K562 (cell line): ENCODE measurements around the gene APLF. TPM values are rescaled to one million over a fixed set of nuclear protein-coding genes. Genes with fewer than 3 reads are reported as not detected.

Source experiments
- ATAC-seq: fragments of 200-7000 bp; cut with Tn5 transposase; 3 replicates; pipeline ENCODE4 v1.9.1; 2020; ENCODE audit warnings: moderate library complexity
- BruUV-seq: library from RNA; stranded (reverse); fragments of 400-500 nt; replicated peaks from 2 replicates; lab custom pipeline; 2021; lab: Mats Ljungman, UMichigan
- CTCF ChIA-PET: fragments of 300-600 bp; formaldehyde crosslinking; extraction: SDS; loops from one replicate; lab custom pipeline; 2021; ENCODE audit warnings: low intra/inter-chr PET ratio; lab: Yijun Ruan, JAX
- POLR2A ChIA-PET: fragments of 300-600, 350-650 bp; sonication (Branson Sonifier 250); formaldehyde crosslinking; extraction: SDS; loops from one replicate; lab custom pipeline; 2021; ENCODE audit warnings: antibody characterized with exemption, inconsistent platforms; lab: Yijun Ruan, JAX
- DNase-seq, 4 experiments: peaks; one replicate each; pipeline versions ENCODE4 v3.0.0 to v3.0.0-alpha.2; 2011 to 2018; ENCODE audit warnings: low spot score in 3 of 4, mixed read lengths in 3 of 4; ENCODE audit errors: extremely low read depth in 1 of 4
- FAIRE-seq: peaks from 2 replicates; lab custom pipeline; 2011; peaks lifted over from hg19 to GRCh38; lab: Jason Lieb, UNC
- H2AFZ ChIP-seq: 2 replicates; pipeline ENCODE4 v1.6.0; 2011; ENCODE audit warnings: low read depth, low read length, control low read depth, inconsistent platforms
- H3K27ac ChIP-seq: fragments of 200-600 bp; 3 replicates; pipeline ENCODE4 v1.8.0; 2011; ENCODE audit warnings: low read depth, mild to moderate bottlenecking, control low read depth, inconsistent platforms, low read length, moderate library complexity, mixed read lengths; ENCODE audit errors: extremely low read depth
- H3K27me3 ChIP-seq, 2 experiments: fragments of 300-600 bp in 1 of 2; 2 replicates in 1 of 2; 3 replicates in 1 of 2; pipeline versions ENCODE4 v1.6.0 to v1.8.0; 2011; ENCODE audit warnings: inconsistent platforms in 2 of 2, low read length in 2 of 2, mild to moderate bottlenecking in 1 of 2, mixed read lengths in 1 of 2, moderate library complexity in 1 of 2; ENCODE audit not compliant: control insufficient read depth in 2 of 2, insufficient read depth in 2 of 2
- H3K36me3 ChIP-seq: fragments of 300-600 bp; 3 replicates; pipeline ENCODE4 v1.8.0; 2011; ENCODE audit warnings: mild to moderate bottlenecking, low read length, inconsistent platforms; ENCODE audit not compliant: control insufficient read depth, insufficient read depth
- H3K4me1 ChIP-seq, 2 experiments: fragments of 200-600 bp in 1 of 2; replicated peaks in 1 of 2; 2 replicates in 1 of 2; 3 replicates in 1 of 2; pipeline versions ENCODE4 v1.5.1 to v1.8.0; 2011; ENCODE audit warnings: inconsistent platforms in 2 of 2, low read length in 2 of 2, mild to moderate bottlenecking in 1 of 2, mixed read lengths in 1 of 2, moderate library complexity in 1 of 2; ENCODE audit not compliant: control insufficient read depth in 2 of 2, insufficient read depth in 2 of 2
- H3K4me2 ChIP-seq: 2 replicates; pipeline ENCODE4 v1.6.1; 2011; ENCODE audit warnings: low read length, control low read depth, inconsistent platforms, mixed read lengths; ENCODE audit not compliant: insufficient read depth
- H3K4me3 ChIP-seq: fragments of 200-600 bp; sonication (generic), shearing (Covaris generic); 2 replicates; pipeline ENCODE4 v1.5.1; 2016; ENCODE audit warnings: control low read depth, inconsistent platforms
- H3K79me2 ChIP-seq: fragments of 200-600 bp; 3 replicates; pipeline ENCODE4 v1.8.0; 2011; ENCODE audit warnings: low read length, inconsistent platforms; ENCODE audit not compliant: control insufficient read depth, insufficient read depth
- H3K9ac ChIP-seq, 2 experiments: 2 replicates each; pipeline versions ENCODE4 v1.6.0 to v1.6.1; 2011; ENCODE audit warnings: low read depth in 2 of 2, low read length in 2 of 2, control low read depth in 1 of 2, inconsistent platforms in 1 of 2, mild to moderate bottlenecking in 1 of 2, mixed read lengths in 1 of 2; ENCODE audit not compliant: insufficient read depth in 1 of 2
- H3K9me1 ChIP-seq: one replicate; pipeline ENCODE4 v1.6.0; 2011; ENCODE audit warnings: inconsistent platforms, mild to moderate bottlenecking, low read length, moderate library complexity; ENCODE audit not compliant: control insufficient read depth, insufficient read depth
- H3K9me3 ChIP-seq: replicated peaks from 2 replicates; pipeline ENCODE4 v1.5.1; 2011; ENCODE audit warnings: low read depth, low read length, inconsistent platforms; ENCODE audit not compliant: control insufficient read depth, insufficient read depth
- H4K20me1 ChIP-seq: replicated peaks from 2 replicates; pipeline ENCODE4 v1.6.1; 2011; ENCODE audit warnings: low read length, inconsistent platforms, mixed read lengths; ENCODE audit not compliant: control insufficient read depth, insufficient read depth
- ARID1B ChIP-seq: fragments of 450-650 bp; IDR thresholded peaks from 2 replicates; pipeline ENCODE4 v1.6.1; 2016; ENCODE audit warnings: antibody characterized with exemption, mild to moderate bottlenecking, inconsistent platforms
- BRD9 ChIP-seq: fragments of 450-650 bp; IDR thresholded peaks from 2 replicates; pipeline ENCODE4 v1.6.1; 2018; ENCODE audit warnings: low read depth; ENCODE audit not compliant: partially characterized antibody
- LEF1 ChIP-seq: fragments of 450-650 bp; IDR thresholded peaks from 2 replicates; pipeline ENCODE4 v1.6.1; 2016; ENCODE audit warnings: mild to moderate bottlenecking
- PRMT5 ChIP-seq: sonication (generic); formaldehyde crosslinking; IDR thresholded peaks from 2 replicates; pipeline ENCODE4 v1.5.0; 2020; ENCODE audit warnings: missing genetic modification reagents
- TCF3 ChIP-seq: sonication (generic); formaldehyde crosslinking; IDR thresholded peaks from 2 replicates; pipeline ENCODE4 v1.4.0; 2020; ENCODE audit warnings: mild to moderate bottlenecking, missing genetic modification reagents
- TRIM24 ChIP-seq, 2 experiments: fragments of 450-650 bp; IDR thresholded peaks; 2 replicates each; pipeline ENCODE4 v1.6.1; 2016
- ZNF24 ChIP-seq: fragments of 450-650 bp; IDR thresholded peaks from 2 replicates; pipeline ENCODE4 v1.6.1; 2016
- WGBS: fragments of 100-300 bp; shearing (Covaris generic); methylation state at CpG from one replicate; pipeline ENCODE4 v1.1.6; 2016; ENCODE audit warnings: low coverage, mixed read lengths; ENCODE audit not compliant: insufficient coverage; ENCODE audit errors: missing lambda C conversion rate; 5-methylcytosine and 5-hydroxymethylcytosine counted together
- in situ Hi-C: fragments of 300-500 bp; cut with MboI; formaldehyde crosslinking; loops from 4 replicates; pipeline ENCODE4 v1.15.0; 2018; ENCODE audit warnings: inconsistent platforms, mixed read lengths
- intact Hi-C: fragments of 100-400 bp; cut with micrococcal nuclease; formaldehyde crosslinking; loops from 2 replicates; pipeline ENCODE4 v1.14.2; 2022
- polyA plus RNA-seq, 8 experiments: library from polyadenylated mRNA; depleted of rRNA in 4 of 8; stranded (reverse) in 5 of 8; unstranded in 3 of 8; fragments of >200 nt; fragmentation: Nextera tagmentation in 2 of 8; fragmentation: Illumina TruSeq in 1 of 8; extraction: Ambion mirVana in 2 of 8; extraction: Trizol in 1 of 8; gene quantifications; 2 replicates each; pipeline versions ENCODE4 v1.2.1 to v1.2.3, GENCODE V29; 2011 to 2014; ENCODE audit warnings: inconsistent platforms in 1 of 8, missing spikeins in 1 of 8
- total RNA-seq, 7 experiments: library from RNA; depleted of rRNA in 6 of 7; stranded (reverse); fragments of >200 nt in 6 of 7; fragmentation: Illumina TruSeq in 2 of 7; extraction: Trizol in 2 of 7; gene quantifications; 2 replicates each; pipeline versions ENCODE4 v1.2.1 to v1.2.3, GENCODE V29; 2011 to 2021; ENCODE audit warnings: low replicate concordance in 1 of 7
- TF ChIP-seq, protein P1 (sequence below), 2 experiments: fragments of 450-650 bp; formaldehyde crosslinking in 1 of 2; IDR thresholded peaks; 2 replicates each; pipeline versions ENCODE4 v1.4.0 to v1.6.1; 2014 to 2020; ENCODE audit warnings: mild to moderate bottlenecking in 2 of 2, borderline replicate concordance in 1 of 2, low read depth in 1 of 2

APLF gene
- total and polyA plus RNA-seq, 9 of the 15 experiments (the other 6 are each of a cell fraction or from before 2014, with no cell fraction given): 0.07 to 1.1 (median 0.71) TPM

DNA sequence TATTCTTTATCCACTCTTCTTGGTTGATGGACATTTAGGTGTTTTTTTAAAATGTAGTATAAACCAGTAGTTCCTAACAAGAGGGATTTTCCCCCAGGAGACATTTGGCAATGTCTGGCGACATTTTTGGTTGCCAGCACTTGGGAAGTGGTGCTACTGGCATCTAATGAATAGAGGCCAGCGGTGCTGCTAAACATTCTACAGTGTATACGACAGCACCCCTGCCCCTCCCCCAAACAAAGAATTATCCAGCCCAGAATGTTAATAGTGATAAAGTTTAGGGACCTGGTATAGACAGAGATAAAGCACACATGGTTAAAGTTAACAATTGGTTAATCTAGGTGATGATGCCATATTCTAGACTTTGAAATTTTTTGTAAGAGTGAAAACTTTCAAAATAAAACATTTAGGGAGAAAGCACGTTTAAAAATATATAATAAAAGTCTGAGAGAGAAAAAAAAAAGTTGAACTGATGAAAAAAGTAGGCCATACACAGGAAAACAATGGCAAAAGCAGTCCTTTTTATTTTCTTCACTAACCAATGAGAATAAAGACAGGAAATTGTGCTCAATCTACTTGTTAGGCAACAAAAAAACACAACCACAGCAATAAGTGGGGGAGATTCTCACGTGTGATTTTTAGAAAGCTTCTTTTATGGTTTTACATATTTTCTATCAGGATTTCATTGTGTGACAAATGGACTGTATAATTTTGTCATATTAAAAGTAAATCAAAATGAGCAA, 15.1 kb upstream of the APLF start (continued):
- TF ChIP-seq TRIM24 (IDR thresholded peaks at IDR 0.05) (peak; percentile 30 to 45; a peak in 1 of 4 replicates), TCF3 (CRISPR knock-in tag) (peak; percentile 9; the same call in 1 of the 2 replicates), ARID1B (peak; percentile 37; the same call in 1 of the 2 replicates)

DNA sequence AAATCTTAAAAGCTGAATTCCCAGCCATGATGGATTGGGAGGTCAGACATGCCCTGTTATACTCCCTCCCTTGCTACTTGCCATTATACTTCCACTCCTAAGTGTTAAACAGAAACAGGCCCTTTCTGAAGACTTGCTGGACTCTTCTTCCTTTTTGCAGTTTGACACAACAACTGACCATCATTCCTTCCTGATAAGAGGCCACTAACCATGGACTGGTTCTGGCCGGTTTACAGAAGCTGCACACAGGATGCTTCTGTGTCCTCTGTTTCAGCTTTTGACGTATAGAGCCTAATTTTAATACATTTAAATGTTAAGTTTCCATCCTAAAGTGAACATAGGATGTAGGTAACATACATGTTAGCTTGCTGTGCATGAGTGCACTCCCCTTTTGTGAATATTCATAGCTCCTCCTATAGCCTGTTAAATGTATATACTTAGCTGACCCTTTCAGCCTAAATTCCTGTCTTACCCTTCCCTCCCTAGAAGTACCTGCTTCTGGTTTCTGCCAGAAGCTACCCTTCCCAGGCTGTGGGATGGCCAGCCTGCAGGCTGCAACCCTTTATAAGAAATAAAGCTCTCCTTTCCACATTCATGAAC, 13.5 kb upstream of the APLF start:
- Histone ChIP-seq H3K27ac (no peak overlapping the region), H3K27me3 (no peaks in the 10 kb centered on the region), H3K4me1 (peaks cover 0 to 7% of the 10 kb centered on the region in 2 experiments; a peak in 2 of 5 replicates), H3K4me3 (no peak overlapping the region), H3K9me1 (no peaks in the 10 kb centered on the region), H3K9me3 (peaks cover 3% of the 10 kb centered on the region), H3K79me2 (no peaks in the 10 kb centered on the region), H4K20me1 (no peaks in the 10 kb centered on the region), H3K36me3 (no peaks in the 10 kb centered on the region), H3K4me2 (no peak overlapping the region), H2AFZ (peak overlapping the region; percentile 47), H3K9ac (no peak overlapping the region)
- TF ChIP-seq BRD9 (no peak), ZNF24 (peak; percentile 65), LEF1 (0 out of 2 replicates have a peak, but pooled peaks have one; percentile 25), TRIM24 (IDR thresholded peaks at IDR 0.05) (peak; percentile 73 to 81), PRMT5 (no peak)
- TF ChIP-seq, protein P1, sequence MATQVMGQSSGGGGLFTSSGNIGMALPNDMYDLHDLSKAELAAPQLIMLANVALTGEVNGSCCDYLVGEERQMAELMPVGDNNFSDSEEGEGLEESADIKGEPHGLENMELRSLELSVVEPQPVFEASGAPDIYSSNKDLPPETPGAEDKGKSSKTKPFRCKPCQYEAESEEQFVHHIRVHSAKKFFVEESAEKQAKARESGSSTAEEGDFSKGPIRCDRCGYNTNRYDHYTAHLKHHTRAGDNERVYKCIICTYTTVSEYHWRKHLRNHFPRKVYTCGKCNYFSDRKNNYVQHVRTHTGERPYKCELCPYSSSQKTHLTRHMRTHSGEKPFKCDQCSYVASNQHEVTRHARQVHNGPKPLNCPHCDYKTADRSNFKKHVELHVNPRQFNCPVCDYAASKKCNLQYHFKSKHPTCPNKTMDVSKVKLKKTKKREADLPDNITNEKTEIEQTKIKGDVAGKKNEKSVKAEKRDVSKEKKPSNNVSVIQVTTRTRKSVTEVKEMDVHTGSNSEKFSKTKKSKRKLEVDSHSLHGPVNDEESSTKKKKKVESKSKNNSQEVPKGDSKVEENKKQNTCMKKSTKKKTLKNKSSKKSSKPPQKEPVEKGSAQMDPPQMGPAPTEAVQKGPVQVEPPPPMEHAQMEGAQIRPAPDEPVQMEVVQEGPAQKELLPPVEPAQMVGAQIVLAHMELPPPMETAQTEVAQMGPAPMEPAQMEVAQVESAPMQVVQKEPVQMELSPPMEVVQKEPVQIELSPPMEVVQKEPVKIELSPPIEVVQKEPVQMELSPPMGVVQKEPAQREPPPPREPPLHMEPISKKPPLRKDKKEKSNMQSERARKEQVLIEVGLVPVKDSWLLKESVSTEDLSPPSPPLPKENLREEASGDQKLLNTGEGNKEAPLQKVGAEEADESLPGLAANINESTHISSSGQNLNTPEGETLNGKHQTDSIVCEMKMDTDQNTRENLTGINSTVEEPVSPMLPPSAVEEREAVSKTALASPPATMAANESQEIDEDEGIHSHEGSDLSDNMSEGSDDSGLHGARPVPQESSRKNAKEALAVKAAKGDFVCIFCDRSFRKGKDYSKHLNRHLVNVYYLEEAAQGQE (IDR thresholded peaks at IDR 0.05; ENCODE audit: borderline replicate concordance): peak; percentile 91
- TF ChIP-seq, protein P1 (CRISPR knock-in tag; IDR thresholded peaks at IDR 0.05; ENCODE audit: low read depth): no peak
- 35% methylated on average over 2 of the region's 2 CpGs for whole genome bisulfite sequencing
- ATAC-seq (peak; percentile 68), DNase-seq (no peak), FAIRE-seq (peak; percentile 78)
- POLR2A ChIA-PET: interaction anchor here (0.6 to 2.0 kb wide), 4 partner anchors 9 to 164 kb away, joined by 3 to 6 read pairs (median 4); no protein-coding TSS in a partner anchor
- intact Hi-C loops: no loop called here
- CTCF ChIA-PET: no interaction called here
- in situ Hi-C loops: no loop called here
- no TSS peak for BruUV-seq
